ENCODE results near the gene CCDC134. TPM values are rescaled to one million over a fixed set of nuclear protein-coding genes. Genes with fewer than 3 reads are reported as not detected.

CCDC134 gene
- total RNA-seq, 1 experiment from 2014 or later = 16.7 TPM

DNA sequence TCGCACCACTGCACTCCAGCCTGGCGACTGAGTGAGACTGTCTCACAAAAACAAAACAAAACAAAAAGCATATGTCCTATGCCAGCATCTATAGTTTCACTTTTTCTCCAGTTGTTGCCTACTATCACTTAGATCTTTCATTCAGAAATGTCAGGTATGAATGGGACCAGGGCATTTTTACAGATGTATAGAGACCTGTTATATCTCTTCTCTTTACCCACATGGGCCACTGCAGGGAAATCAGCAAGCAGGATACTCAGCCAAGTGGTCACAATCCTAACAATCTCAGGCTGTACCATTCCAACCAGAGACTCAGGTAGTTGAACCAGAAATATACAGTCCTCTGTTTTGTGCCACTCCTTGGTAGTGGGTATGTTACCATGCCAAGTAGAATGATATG is 16.4 kb downstream of the CCDC134 start:
- no peak overlapping the region for H3K4me3 ChIP-seq (ENCODE audit: low read depth in 2 of 2, low read length in 2 of 2)
- TF ChIP-seq, protein P1, sequence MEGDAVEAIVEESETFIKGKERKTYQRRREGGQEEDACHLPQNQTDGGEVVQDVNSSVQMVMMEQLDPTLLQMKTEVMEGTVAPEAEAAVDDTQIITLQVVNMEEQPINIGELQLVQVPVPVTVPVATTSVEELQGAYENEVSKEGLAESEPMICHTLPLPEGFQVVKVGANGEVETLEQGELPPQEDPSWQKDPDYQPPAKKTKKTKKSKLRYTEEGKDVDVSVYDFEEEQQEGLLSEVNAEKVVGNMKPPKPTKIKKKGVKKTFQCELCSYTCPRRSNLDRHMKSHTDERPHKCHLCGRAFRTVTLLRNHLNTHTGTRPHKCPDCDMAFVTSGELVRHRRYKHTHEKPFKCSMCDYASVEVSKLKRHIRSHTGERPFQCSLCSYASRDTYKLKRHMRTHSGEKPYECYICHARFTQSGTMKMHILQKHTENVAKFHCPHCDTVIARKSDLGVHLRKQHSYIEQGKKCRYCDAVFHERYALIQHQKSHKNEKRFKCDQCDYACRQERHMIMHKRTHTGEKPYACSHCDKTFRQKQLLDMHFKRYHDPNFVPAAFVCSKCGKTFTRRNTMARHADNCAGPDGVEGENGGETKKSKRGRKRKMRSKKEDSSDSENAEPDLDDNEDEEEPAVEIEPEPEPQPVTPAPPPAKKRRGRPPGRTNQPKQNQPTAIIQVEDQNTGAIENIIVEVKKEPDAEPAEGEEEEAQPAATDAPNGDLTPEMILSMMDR (IDR thresholded peaks at IDR 0.05) = no peak
- TF ChIP-seq, protein P2, sequence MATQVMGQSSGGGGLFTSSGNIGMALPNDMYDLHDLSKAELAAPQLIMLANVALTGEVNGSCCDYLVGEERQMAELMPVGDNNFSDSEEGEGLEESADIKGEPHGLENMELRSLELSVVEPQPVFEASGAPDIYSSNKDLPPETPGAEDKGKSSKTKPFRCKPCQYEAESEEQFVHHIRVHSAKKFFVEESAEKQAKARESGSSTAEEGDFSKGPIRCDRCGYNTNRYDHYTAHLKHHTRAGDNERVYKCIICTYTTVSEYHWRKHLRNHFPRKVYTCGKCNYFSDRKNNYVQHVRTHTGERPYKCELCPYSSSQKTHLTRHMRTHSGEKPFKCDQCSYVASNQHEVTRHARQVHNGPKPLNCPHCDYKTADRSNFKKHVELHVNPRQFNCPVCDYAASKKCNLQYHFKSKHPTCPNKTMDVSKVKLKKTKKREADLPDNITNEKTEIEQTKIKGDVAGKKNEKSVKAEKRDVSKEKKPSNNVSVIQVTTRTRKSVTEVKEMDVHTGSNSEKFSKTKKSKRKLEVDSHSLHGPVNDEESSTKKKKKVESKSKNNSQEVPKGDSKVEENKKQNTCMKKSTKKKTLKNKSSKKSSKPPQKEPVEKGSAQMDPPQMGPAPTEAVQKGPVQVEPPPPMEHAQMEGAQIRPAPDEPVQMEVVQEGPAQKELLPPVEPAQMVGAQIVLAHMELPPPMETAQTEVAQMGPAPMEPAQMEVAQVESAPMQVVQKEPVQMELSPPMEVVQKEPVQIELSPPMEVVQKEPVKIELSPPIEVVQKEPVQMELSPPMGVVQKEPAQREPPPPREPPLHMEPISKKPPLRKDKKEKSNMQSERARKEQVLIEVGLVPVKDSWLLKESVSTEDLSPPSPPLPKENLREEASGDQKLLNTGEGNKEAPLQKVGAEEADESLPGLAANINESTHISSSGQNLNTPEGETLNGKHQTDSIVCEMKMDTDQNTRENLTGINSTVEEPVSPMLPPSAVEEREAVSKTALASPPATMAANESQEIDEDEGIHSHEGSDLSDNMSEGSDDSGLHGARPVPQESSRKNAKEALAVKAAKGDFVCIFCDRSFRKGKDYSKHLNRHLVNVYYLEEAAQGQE (IDR thresholded peaks at IDR 0.05; ENCODE audit: insufficient read depth in 1 of 2, low read depth in 2 of 2, low read length in 1 of 2) = no peak
- intact Hi-C loops (cut with micrococcal nuclease; ENCODE audit: unreplicated experiment) = no loop called here
- no TSS peak for BruUV-seq (replicated peaks)
- no peaks in the 10 kb centered on the region for H3K36me3 ChIP-seq (ENCODE audit: control insufficient read depth, insufficient read depth, low read length)
- H3K27ac ChIP-seq (ENCODE audit: low read length) = no peak overlapping the region
- no peaks in the 10 kb centered on the region for H3K9me3 ChIP-seq (ENCODE audit: control insufficient read depth, insufficient read depth, low read depth, low read length)
- DNase-seq (ENCODE audit: low read depth, low spot score) (no peak), ATAC-seq (no peak)
- no peaks in the 10 kb centered on the region for H3K4me1 ChIP-seq (ENCODE audit: control insufficient read depth, insufficient read depth, low read length)
- no peaks in the 10 kb centered on the region for H3K27me3 ChIP-seq (ENCODE audit: control insufficient read depth, insufficient read depth, low read length)
- in situ Hi-C loops (cut with HindIII; ENCODE audit: low pct_unique_long_range_greater_than_20kb, low sequenced_read_pairs) = no loop called here
- ChIA-PET CTCF (no interaction called here), POLR2A (no interaction called here)

DNA sequence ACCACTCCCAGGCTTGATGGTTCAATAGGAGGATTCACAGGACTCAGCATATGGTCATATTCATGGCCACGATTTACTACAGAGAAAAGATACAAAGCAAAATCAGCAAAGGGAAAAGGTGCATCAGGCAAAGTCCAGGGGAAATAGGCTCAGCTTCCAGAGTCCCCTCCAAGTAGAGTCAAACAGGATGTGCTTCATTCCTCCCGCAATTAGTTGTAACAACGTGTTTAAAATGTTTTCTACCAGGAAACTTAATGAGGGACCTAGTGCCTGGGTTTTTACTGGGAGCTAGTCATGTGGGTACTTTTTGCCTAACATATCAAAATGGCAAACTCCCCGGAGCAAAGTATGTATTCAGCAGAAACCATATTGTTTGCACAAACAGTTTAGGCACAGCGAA is 17.5 kb downstream of the CCDC134 start:
- Histone ChIP-seq H3K4me3 (ENCODE audit: low read depth in 2 of 2, low read length in 2 of 2) (no peak overlapping the region), H3K4me1 (ENCODE audit: control insufficient read depth, insufficient read depth, low read length) (no peaks in the 10 kb centered on the region), H3K36me3 (ENCODE audit: control insufficient read depth, insufficient read depth, low read length) (no peaks in the 10 kb centered on the region), H3K27ac (ENCODE audit: low read length) (no peak overlapping the region), H3K9me3 (ENCODE audit: control insufficient read depth, insufficient read depth, low read depth, low read length) (no peaks in the 10 kb centered on the region), H3K27me3 (ENCODE audit: control insufficient read depth, insufficient read depth, low read length) (no peaks in the 10 kb centered on the region)
- ATAC-seq (no peak), DNase-seq (ENCODE audit: low read depth, low spot score) (no peak)
- TF ChIP-seq, protein P2 (IDR thresholded peaks at IDR 0.05; ENCODE audit: insufficient read depth in 1 of 2, low read depth in 2 of 2, low read length in 1 of 2) = no peak
- TF ChIP-seq TCF7L2 (IDR thresholded peaks at IDR 0.05; ENCODE audit: low read depth, low read length) (no peak), SIN3A (IDR thresholded peaks at IDR 0.05; ENCODE audit: borderline replicate concordance, insufficient read depth, low read depth, low read length) (no peak), POLR2AphosphoS5 (IDR thresholded peaks at IDR 0.05; ENCODE audit: low read depth, low read length) (no peak)
- TF ChIP-seq, protein P1 (IDR thresholded peaks at IDR 0.05) = no peak
- intact Hi-C loops (cut with micrococcal nuclease; ENCODE audit: unreplicated experiment) (no loop called here), in situ Hi-C loops (cut with HindIII; ENCODE audit: low pct_unique_long_range_greater_than_20kb, low sequenced_read_pairs) (no loop called here)
- no TSS peak for BruUV-seq (replicated peaks)
- CTCF ChIA-PET = no interaction called here
- POLR2A ChIA-PET = no interaction called here
